Esophagus squamous epithelium (tissue), 4 donors: ENCODE measurements around the gene MAPK1IP1L.

ENCODE experiments used
- CTCF ChIP-seq, 6 experiments: fragments of 450-650 bp in 4 of 6; fragments of 200-600 bp in 2 of 6; sonication (generic) in 2 of 6; IDR thresholded peaks; one replicate each; pipeline ENCODE4 v1.5.1; 2016 to 2019; ENCODE audit warnings: antibody characterized with exemption in 6 of 6, mild to moderate bottlenecking in 4 of 6, moderate library complexity in 4 of 6
- POLR2A ChIP-seq, 4 donors: fragments of 450-650 bp; IDR thresholded peaks; one replicate each; pipeline ENCODE4 v1.6.1; 2017; ENCODE audit warnings: antibody characterized with exemption in 4 of 4, mild to moderate bottlenecking in 4 of 4, moderate library complexity in 3 of 4

- TF ChIP-seq CTCF (IDR thresholded peaks at IDR 0.05), result no peak
- no peak for TF ChIP-seq POLR2A (IDR thresholded peaks at IDR 0.05)
These were observed 35.5 kb downstream of the MAPK1IP1L start for GRCh38 chr14:55086938-55087337.
